Activated CD8-positive, alpha-beta memory T cell treated with anti-CD3 and anti-CD28 coated beads for 48 hours (primary cell): ENCODE results near the gene KRTAP5-9.
A peak's percentile ranks its signal among the peaks of the same experiment; 100 is the strongest.
"Not testable (repeated sequence)": the region's sequence is repeated elsewhere in the genome, so short reads cannot be mapped to it uniquely, and the experiment has no call there.

Source experiments
- DNase-seq, 3 experiments: peaks; one replicate each; pipeline ENCODE4 v3.0.0-alpha.2; 2020; ENCODE audit warnings: low read depth in 2 of 3, low spot score in 2 of 3

The KRTAP5-9 gene

DNA sequence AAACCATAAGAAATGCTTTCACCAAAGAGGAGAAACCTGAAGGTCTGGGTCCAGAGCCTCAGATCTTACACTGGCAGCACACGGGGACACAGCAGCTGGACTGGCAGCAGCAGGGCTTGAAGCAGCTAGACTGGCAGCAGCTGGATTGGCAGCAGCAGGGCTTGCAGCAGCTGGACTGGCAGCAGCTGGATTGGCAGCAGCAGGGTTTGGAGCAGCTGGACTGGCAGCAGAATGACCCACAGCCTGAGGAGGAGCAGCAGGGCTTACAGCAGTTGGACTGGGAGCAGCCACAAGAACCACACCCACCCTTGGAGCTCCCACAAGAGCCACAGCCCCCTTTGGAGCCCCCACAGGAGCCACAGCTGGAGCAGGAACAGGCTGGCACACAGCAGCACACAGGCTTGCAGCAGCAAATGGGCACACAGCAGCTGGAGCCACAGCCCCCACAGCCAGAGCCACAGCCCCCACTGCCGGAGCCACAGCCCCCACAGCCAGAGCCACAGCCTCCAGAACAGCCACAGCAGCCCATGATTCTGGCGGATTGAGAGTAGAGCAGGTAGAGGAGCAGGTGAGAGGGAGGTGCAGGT is 34.2 kb downstream of the KRTAP5-9 start, which contains the start of gene KRTAP5-11:
Gene KRTAP5-11, minus strand, starts transcription at position 567 of the 587 bp plus-strand sequence. Its CDS starts 38 bp downstream, at position 529.
- DNase-seq, result no peak

GRCh38 chr11:71582969-71583368 is 34.7 kb downstream of the KRTAP5-9 start:
- not testable (repeated sequence) for DNase-seq

DNA sequence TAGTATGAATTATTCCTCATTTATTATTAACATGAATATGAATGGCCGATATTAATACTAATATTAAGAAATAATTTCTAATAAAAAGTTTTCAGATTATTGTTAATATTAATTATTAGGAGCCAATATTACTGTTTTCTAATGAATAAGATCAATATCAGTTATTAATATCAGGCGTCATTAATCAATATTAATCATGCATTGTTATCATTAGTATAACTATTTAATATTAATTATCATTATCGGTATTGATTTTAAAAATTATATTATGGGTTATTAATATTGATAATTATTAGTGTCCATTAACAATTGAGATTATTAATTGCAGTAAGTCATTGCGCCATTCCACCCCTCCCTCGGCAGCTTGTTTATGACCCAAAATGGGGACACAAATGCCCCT is 37.5 kb downstream of the KRTAP5-9 start:
- not testable (repeated sequence) for DNase-seq

DNA sequence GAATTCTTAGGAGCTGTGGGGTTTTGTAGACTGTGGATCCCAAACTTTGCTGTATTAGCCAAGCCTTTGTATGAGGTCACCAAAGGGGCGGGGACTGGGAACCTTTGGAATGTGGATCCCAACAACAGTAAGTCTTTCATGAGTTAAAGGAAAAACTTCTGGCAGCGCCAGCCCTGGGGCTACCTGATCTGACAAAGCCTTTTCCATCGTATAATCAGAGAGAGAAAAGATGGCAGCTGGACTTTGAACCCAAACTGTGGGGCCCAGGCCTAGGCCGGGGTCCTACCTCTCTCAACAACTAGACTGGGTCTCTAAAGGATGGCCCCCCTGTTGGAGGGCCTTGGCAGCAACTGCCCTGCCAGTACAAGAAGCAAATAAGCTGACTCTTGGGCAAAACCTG is 40.1 kb downstream of the KRTAP5-9 start:
- DNase-seq, result not testable (repeated sequence)

GRCh38 chr11:71588822-71589545 is 40.8 kb downstream of the KRTAP5-9 start:
- peak in 2 of 3 experiments; percentile 15 to 21 for DNase-seq

GRCh38 chr11:71589546-71589920 is 41.3 kb downstream of the KRTAP5-9 start:
- not testable (repeated sequence) for DNase-seq
